Astrocyte (in vitro differentiated cells and primary cell): Measurements from ENCODE around the gene KLHL30. TPM values are rescaled to one million over a fixed set of nuclear protein-coding genes. Genes with fewer than 3 reads are reported as not detected.

Experiments
- DNase-seq: peaks from one replicate; pipeline ENCODE4 v3.0.0-alpha.2; 2010; ENCODE audit warnings: low read depth
- FAIRE-seq: peaks from 2 replicates; lab custom pipeline; 2011; peaks lifted over from hg19 to GRCh38; lab: Jason Lieb, UNC
- H2AFZ ChIP-seq: 2 replicates; pipeline ENCODE4 v1.6.0; 2012; ENCODE audit warnings: low read depth, low read length, inconsistent platforms
- H3K27ac ChIP-seq: 2 replicates; pipeline ENCODE4 v1.5.1; 2011; ENCODE audit warnings: low read depth, low read length, inconsistent platforms
- H3K27me3 ChIP-seq: 2 replicates; pipeline ENCODE4 v1.6.0; 2011; ENCODE audit warnings: low read length, inconsistent platforms; ENCODE audit not compliant: insufficient read depth
- H3K36me3 ChIP-seq: 2 replicates; pipeline ENCODE4 v1.5.1; 2011; ENCODE audit warnings: low read length, inconsistent platforms; ENCODE audit not compliant: insufficient read depth
- H3K4me1 ChIP-seq: 2 replicates; pipeline ENCODE4 v1.5.1; 2011; ENCODE audit warnings: low read length, inconsistent platforms; ENCODE audit not compliant: insufficient read depth
- H3K4me2 ChIP-seq: 2 replicates; pipeline ENCODE4 v1.6.0; 2012; ENCODE audit warnings: low read length, inconsistent platforms
- H3K4me3 ChIP-seq: 2 replicates; pipeline ENCODE4 v1.5.1; 2011; ENCODE audit warnings: low read depth, mild to moderate bottlenecking, low read length, inconsistent platforms; ENCODE audit not compliant: insufficient read depth
- H3K79me2 ChIP-seq: 2 replicates; pipeline ENCODE4 v1.6.0; 2012; ENCODE audit warnings: mild to moderate bottlenecking, low read length, inconsistent platforms; ENCODE audit not compliant: insufficient read depth
- H3K9ac ChIP-seq: 2 replicates; pipeline ENCODE4 v1.6.0; 2012; ENCODE audit warnings: mild to moderate bottlenecking, low read length, inconsistent platforms
- H3K9me3 ChIP-seq: 2 replicates; pipeline ENCODE4 v1.5.1; 2012; ENCODE audit warnings: low read depth, mild to moderate bottlenecking, low read length, inconsistent platforms; ENCODE audit not compliant: insufficient read depth
- H4K20me1 ChIP-seq: 2 replicates; pipeline ENCODE4 v1.6.0; 2012; ENCODE audit warnings: low read length, inconsistent platforms; ENCODE audit not compliant: insufficient read depth
- H3K27ac Mint-ChIP-seq: one replicate; pipeline ENCODE4 v1.8.0; 2021; ENCODE audit warnings: mild to moderate bottlenecking, mixed read lengths; ENCODE audit not compliant: unreplicated experiment
- H3K27me3 Mint-ChIP-seq: one replicate; pipeline ENCODE4 v1.8.0; 2021; ENCODE audit warnings: low read depth, mixed read lengths; ENCODE audit not compliant: unreplicated experiment
- H3K36me3 Mint-ChIP-seq: one replicate; pipeline ENCODE4 v1.8.0; 2021; ENCODE audit warnings: low read depth, mixed read lengths; ENCODE audit not compliant: unreplicated experiment
- H3K4me1 Mint-ChIP-seq: one replicate; pipeline ENCODE4 v1.8.0; 2021; ENCODE audit warnings: low read depth, mixed read lengths; ENCODE audit not compliant: unreplicated experiment
- H3K4me3 Mint-ChIP-seq: one replicate; pipeline ENCODE4 v1.8.0; 2021; ENCODE audit warnings: mild to moderate bottlenecking, moderate library complexity, mixed read lengths; ENCODE audit not compliant: unreplicated experiment
- H3K9me3 Mint-ChIP-seq: one replicate; pipeline ENCODE4 v1.8.0; 2021; ENCODE audit warnings: mild to moderate bottlenecking, mixed read lengths; ENCODE audit not compliant: unreplicated experiment
- CTCF ChIP-seq: IDR thresholded peaks from 2 replicates; pipeline ENCODE4 v1.5.1; 2011; ENCODE audit warnings: low read depth, mild to moderate bottlenecking, inconsistent platforms, low read length, moderate library complexity; ENCODE audit not compliant: insufficient read depth
- EZH2 ChIP-seq: IDR thresholded peaks from 2 replicates; pipeline ENCODE4 v1.6.1; 2012; ENCODE audit warnings: mild to moderate bottlenecking, low read length, inconsistent platforms; ENCODE audit not compliant: insufficient read depth
- total RNA-seq: library from RNA; stranded (reverse); gene quantifications from 2 replicates; pipeline ENCODE4 v1.2.1, GENCODE V29; 2021

Gene KLHL30
- total RNA-seq, 1 donor from 2014 or later, result 0.59 TPM

- H3K27me3 Mint-ChIP-seq, result peaks cover 32% of the 10 kb centered on the region
- H3K4me1 Mint-ChIP-seq, result no peaks in the 10 kb centered on the region
- FAIRE-seq (no peak), DNase-seq (no peak)
- H3K27ac Mint-ChIP-seq, result no peak overlapping the region
- H3K9ac ChIP-seq, result no peak overlapping the region
- TF ChIP-seq EZH2 (no peak), CTCF (no peak)
- H3K27me3 ChIP-seq, result no peaks in the 10 kb centered on the region
- H3K9me3 Mint-ChIP-seq, result no peaks in the 10 kb centered on the region
- H4K20me1 ChIP-seq, result no peaks in the 10 kb centered on the region
- H3K27ac ChIP-seq, result no peak overlapping the region
- no peaks in the 10 kb centered on the region for H3K36me3 ChIP-seq
- H3K4me1 ChIP-seq, result no peaks in the 10 kb centered on the region
- no peaks in the 10 kb centered on the region for H3K79me2 ChIP-seq
- H3K4me3 ChIP-seq, result no peak overlapping the region
- H3K9me3 ChIP-seq, result no peaks in the 10 kb centered on the region
- no peak overlapping the region for H3K4me3 Mint-ChIP-seq
- H3K4me2 ChIP-seq, result no peak overlapping the region
- no peaks in the 10 kb centered on the region for H3K36me3 Mint-ChIP-seq
- H2AFZ ChIP-seq, result no peak overlapping the region
Observed at GRCh38 chr2:238131761-238132462, 6.6 kb upstream of the KLHL30 start.

- Histone ChIP-seq H3K79me2 (no peaks in the 10 kb centered on the region), H3K4me1 (no peaks in the 10 kb centered on the region), H3K27me3 (no peaks in the 10 kb centered on the region), H3K4me3 (no peak overlapping the region), H3K4me2 (no peak overlapping the region), H2AFZ (no peak overlapping the region), H3K9ac (no peak overlapping the region), H3K9me3 (no peaks in the 10 kb centered on the region), H3K27ac (no peak overlapping the region), H4K20me1 (no peaks in the 10 kb centered on the region), H3K36me3 (no peaks in the 10 kb centered on the region)
- TF ChIP-seq EZH2, result no peak
- TF ChIP-seq CTCF, result no peak
- no peaks in the 10 kb centered on the region for H3K4me1 Mint-ChIP-seq
- FAIRE-seq, result no peak
- DNase-seq, result no peak
- H3K27me3 Mint-ChIP-seq, result peaks cover 33% of the 10 kb centered on the region
- H3K27ac Mint-ChIP-seq, result no peak overlapping the region
- H3K36me3 Mint-ChIP-seq, result no peaks in the 10 kb centered on the region
- H3K4me3 Mint-ChIP-seq, result no peak overlapping the region
- H3K9me3 Mint-ChIP-seq, result no peaks in the 10 kb centered on the region
Observed at GRCh38 chr2:238132463-238133450, 5.7 kb upstream of the KLHL30 start.
